Measurements from ENCODE around the gene IL16. TPM values are rescaled to one million over a fixed set of nuclear protein-coding genes. Genes with fewer than 3 reads are reported as not detected.
"Not testable (repeated sequence)": the region's sequence is repeated elsewhere in the genome, so short reads cannot be mapped to it uniquely, and the experiment has no call there.

IL16 gene
- total and polyA plus RNA-seq, 5 donors: 3.1 to 5.1 (median 4.7) TPM

DNA sequence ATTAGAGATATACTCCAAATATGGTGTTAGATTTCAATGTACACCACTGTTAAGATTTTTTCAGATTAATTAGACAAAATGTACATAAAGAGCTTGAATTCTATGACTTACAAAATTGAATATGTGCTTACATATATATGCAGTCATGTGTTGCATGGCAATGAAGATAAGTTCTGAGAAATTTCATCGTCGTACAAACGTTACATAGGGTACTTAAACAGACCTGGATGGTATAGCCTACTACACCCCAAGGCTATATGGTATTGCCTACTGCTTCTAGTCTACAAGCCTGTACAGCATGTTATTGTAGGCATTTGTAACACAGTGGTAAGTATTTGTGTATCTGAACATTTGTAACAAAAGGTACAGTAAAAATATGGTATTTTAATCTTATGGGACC lies 9.3 kb downstream of the IL16 start:
- Histone ChIP-seq H3K4me3 (ENCODE audit: low read length) (no peak overlapping the region), H3K27me3 (ENCODE audit: control insufficient read depth, insufficient read depth) (no peaks in the 10 kb centered on the region), H3K27ac (ENCODE audit: low read length) (no peak overlapping the region), H3K4me1 (ENCODE audit: control insufficient read depth, insufficient read depth, low read length) (peaks cover 1% of the 10 kb centered on the region), H3K9me3 (ENCODE audit: control insufficient read depth, low read length) (no peaks in the 10 kb centered on the region)
- 93% methylated on average over 3 of the region's 3 CpGs for WGBS
- ATAC-seq (no peak), DNase-seq (no peak)
- intact Hi-C loops (cut with DNase I): no loop called here

DNA sequence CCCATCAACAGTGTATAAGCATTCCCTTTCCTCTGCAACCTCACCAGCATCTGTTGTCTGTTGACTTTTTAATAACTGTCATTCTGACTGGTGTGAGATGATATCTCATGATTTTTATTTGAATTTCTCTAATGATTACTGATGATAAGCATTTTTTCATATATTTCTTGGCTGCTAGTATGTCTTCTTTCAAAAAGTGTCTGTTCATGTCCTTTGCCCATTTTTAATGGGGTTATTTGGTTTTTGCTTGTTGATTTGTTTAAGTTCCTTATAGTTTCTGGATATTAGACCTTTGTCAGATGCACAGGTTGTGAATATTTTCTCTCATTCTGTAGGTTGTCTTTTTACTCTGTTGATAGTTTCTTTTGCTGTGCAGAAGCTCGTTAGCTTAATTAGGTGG lies 11.3 kb downstream of the IL16 start:
- H3K4me3 ChIP-seq (ENCODE audit: low read length); DNase-seq; H3K9me3 ChIP-seq (ENCODE audit: control insufficient read depth, low read length); H3K4me1 ChIP-seq (ENCODE audit: control insufficient read depth, insufficient read depth, low read length); H3K27ac ChIP-seq (ENCODE audit: low read length); H3K27me3 ChIP-seq (ENCODE audit: control insufficient read depth, insufficient read depth); intact Hi-C loops (cut with DNase I); ATAC-seq: not testable (repeated sequence)
- 90% methylated on average over 1 of the region's 1 CpG for WGBS

DNA sequence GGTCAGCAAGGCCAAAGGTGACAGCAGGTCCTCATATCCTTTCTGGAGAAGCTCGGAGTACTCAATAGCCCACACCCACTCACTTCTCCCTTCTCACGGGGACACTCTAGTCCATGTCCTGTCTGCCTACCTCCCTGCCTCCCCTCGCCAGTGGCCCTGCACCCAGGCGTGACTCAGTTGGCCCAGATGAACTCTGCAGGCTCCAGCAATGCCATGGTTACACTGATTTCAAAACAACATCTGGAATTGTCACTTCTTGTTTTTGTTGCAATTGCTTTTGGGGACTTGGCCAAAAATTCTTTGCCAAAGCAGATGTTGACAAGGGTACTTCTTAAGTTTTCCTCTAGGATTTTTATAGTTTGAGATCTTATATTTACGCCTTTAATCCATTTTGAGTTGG lies 13.0 kb downstream of the IL16 start:
- peak in 2 of 3 donors; percentile 26 to 67 for DNase-seq
- peak; percentile 55 to 73 for ATAC-seq
- peaks cover 2% of the 10 kb centered on the region for H3K4me1 ChIP-seq (ENCODE audit: control insufficient read depth, insufficient read depth, low read length)
- H3K9me3 ChIP-seq (ENCODE audit: control insufficient read depth, low read length): no peaks in the 10 kb centered on the region
- WGBS: 63% methylated on average over 5 of the region's 5 CpGs
- H3K27ac ChIP-seq (ENCODE audit: low read length): no peak overlapping the region
- H3K27me3 ChIP-seq (ENCODE audit: control insufficient read depth, insufficient read depth): no peaks in the 10 kb centered on the region
- H3K4me3 ChIP-seq (ENCODE audit: low read length): no peak overlapping the region
- intact Hi-C loops (cut with DNase I): no loop called here

DNA sequence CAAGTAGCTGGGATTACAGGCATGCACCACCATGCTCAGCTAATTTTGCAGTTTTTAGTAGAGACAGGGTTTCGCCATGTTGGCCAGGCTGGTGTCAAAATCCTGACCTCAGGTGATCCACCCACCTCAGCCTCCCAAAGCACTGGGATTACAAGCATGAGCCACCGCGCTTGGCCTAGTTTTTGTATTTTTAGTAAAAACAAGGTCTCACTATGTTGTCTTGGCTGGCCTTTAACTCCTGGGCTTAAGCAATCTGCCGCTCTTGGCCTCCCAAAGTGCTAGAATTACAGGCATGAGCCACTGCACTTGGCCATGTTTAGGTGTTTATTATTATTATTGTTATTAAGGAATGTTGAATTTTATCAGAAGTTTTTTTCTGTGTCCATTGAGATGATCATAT lies 14.7 kb downstream of the IL16 start:
- peaks cover 2% of the 10 kb centered on the region for H3K4me1 ChIP-seq (ENCODE audit: control insufficient read depth, insufficient read depth, low read length)
- H3K9me3 ChIP-seq (ENCODE audit: control insufficient read depth, low read length): no peaks in the 10 kb centered on the region
- intact Hi-C loops (cut with DNase I): no loop called here
- H3K4me3 ChIP-seq (ENCODE audit: low read length): no peak overlapping the region
- DNase-seq (peak in 2 of 3 donors; percentile 29 to 56), ATAC-seq (peak in 1 of 2 donors; percentile 40)
- no peaks in the 10 kb centered on the region for H3K27me3 ChIP-seq (ENCODE audit: control insufficient read depth, insufficient read depth)
- no peak overlapping the region for H3K27ac ChIP-seq (ENCODE audit: low read length)
- 69% methylated on average over 4 of the region's 4 CpGs for WGBS

DNA sequence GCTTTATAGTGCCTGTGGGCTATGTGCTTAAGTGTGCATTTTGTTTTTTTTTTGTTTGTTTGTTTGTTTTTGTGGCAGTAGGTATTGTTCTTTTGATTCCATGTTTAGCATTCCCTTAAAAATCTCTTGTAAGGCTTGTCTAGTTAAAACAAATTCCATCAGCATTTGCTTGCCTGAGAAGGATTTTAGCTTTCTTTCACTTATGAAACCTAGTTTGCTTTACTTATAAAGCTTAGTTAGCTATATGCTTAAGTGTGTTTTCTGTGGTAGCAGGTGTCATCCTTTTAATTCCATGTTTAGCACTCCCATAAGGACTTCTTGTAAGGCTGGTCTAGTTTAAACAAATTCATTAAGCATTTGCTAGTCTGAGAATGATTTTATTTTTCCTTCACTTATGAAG lies 17.3 kb downstream of the IL16 start:
- Histone ChIP-seq H3K9me3 (ENCODE audit: control insufficient read depth, low read length) (no peaks in the 10 kb centered on the region), H3K27me3 (ENCODE audit: control insufficient read depth, insufficient read depth) (no peaks in the 10 kb centered on the region), H3K27ac (ENCODE audit: low read length) (no peak overlapping the region), H3K4me3 (ENCODE audit: low read length) (no peak overlapping the region), H3K4me1 (ENCODE audit: control insufficient read depth, insufficient read depth, low read length) (peaks cover 2% of the 10 kb centered on the region)
- ATAC-seq (no peak), DNase-seq (no peak)
- intact Hi-C loops (cut with DNase I): no loop called here

DNA sequence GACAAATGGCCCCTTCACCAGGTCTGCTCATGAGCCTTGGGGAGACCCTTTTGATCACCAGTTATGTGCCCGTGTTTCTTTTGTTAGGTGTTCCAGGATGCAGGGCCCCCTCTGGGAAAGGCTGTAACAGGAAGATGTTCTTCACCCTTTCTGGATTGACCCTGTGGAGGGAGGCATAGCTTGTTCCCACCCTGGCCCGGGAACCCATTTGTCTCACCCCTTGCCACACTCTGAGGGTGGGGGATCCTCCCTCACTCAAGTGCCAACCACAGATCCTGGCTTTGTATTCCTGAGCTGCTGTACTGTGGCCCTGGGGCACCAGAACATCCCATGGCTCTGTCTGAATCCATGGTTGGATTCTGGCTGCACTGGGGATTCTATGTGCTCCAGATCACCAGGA lies 18.9 kb downstream of the IL16 start:
- no peaks in the 10 kb centered on the region for H3K9me3 ChIP-seq (ENCODE audit: control insufficient read depth, low read length)
- peaks cover 3% of the 10 kb centered on the region for H3K4me1 ChIP-seq (ENCODE audit: control insufficient read depth, insufficient read depth, low read length)
- no peak for DNase-seq
- intact Hi-C loops (cut with DNase I): no loop called here
- no peaks in the 10 kb centered on the region for H3K27me3 ChIP-seq (ENCODE audit: control insufficient read depth, insufficient read depth)
- H3K27ac ChIP-seq (ENCODE audit: low read length): no peak overlapping the region
- no peak for ATAC-seq
- WGBS: 85% methylated on average over 2 of the region's 2 CpGs
- H3K4me3 ChIP-seq (ENCODE audit: low read length): no peak overlapping the region

DNA sequence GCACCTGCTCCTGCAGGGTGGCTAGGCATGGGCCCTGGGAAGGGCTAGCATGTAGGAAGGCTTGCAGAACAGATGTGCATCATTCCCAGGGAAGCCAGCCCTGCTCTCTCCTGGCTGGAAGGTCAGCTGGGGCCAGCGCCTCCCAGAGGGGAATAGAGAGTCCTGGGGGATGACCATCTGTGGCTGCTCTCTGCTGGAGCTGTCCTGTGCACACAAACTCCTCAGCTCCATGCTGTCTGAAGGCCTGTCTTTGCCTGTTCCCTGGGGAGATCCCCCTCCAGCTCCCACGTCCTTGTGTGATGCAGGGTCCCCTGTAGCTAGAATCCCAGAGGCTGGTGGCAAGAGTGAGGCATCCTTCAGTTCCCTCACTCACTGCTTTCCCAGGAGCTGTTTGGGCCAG lies 19.3 kb downstream of the IL16 start:
- ATAC-seq (no peak), DNase-seq (no peak)
- H3K9me3 ChIP-seq (ENCODE audit: control insufficient read depth, low read length): no peaks in the 10 kb centered on the region
- WGBS: 59% methylated on average over 2 of the region's 2 CpGs
- intact Hi-C loops (cut with DNase I): no loop called here
- H3K4me3 ChIP-seq (ENCODE audit: low read length): no peak overlapping the region
- peaks cover 2% of the 10 kb centered on the region for H3K4me1 ChIP-seq (ENCODE audit: control insufficient read depth, insufficient read depth, low read length)
- no peak overlapping the region for H3K27ac ChIP-seq (ENCODE audit: low read length)
- H3K27me3 ChIP-seq (ENCODE audit: control insufficient read depth, insufficient read depth): no peaks in the 10 kb centered on the region

DNA sequence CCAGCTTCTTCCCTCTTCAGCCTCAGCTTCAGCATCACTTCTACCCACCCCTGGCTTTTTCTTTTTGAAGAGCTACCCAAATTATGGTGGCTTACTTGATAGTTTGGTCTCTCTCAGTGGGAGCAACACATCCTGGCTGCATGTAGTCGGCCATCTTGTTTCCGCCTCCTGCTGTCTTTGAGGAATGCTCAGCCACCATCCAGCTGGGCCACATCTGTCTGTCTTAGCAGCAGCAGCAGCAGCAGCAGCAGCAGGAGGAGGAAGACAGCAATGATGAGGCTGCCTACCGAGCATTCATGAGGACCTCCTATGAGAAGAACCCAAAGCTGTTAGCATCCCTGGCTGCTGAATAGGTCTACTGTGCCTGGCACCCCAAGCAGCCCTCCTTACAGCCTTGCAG lies 19.7 kb downstream of the IL16 start:
- WGBS: 67% methylated on average over 3 of the region's 3 CpGs
- ATAC-seq (no peak), DNase-seq (no peak)
- Histone ChIP-seq H3K4me3 (ENCODE audit: low read length) (no peak overlapping the region), H3K27ac (ENCODE audit: low read length) (no peak overlapping the region), H3K4me1 (ENCODE audit: control insufficient read depth, insufficient read depth, low read length) (peaks cover 2% of the 10 kb centered on the region), H3K27me3 (ENCODE audit: control insufficient read depth, insufficient read depth) (no peaks in the 10 kb centered on the region), H3K9me3 (ENCODE audit: control insufficient read depth, low read length) (no peaks in the 10 kb centered on the region)
- intact Hi-C loops (cut with DNase I): no loop called here

DNA sequence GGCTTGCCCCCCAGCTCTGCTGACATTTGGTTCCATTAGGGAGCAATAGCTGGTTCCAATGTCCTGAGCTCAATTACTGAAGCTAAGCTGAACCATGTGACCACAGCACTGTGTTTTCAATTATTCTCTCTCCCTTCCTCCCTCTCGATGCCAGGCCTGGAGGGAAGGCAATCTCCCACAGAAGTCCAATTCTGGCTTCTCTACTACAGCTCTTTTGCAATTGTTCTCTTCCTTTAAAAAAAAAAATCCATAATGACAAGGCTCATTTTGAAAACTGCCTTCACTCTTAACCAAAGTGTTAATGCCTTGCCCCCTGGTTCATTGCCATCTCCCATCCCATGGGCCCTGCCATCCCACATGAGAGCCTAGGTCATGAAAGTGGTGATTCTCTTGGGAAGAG lies 24.8 kb downstream of the IL16 start:
- intact Hi-C loops (cut with DNase I): no loop called here
- no peaks in the 10 kb centered on the region for H3K9me3 ChIP-seq (ENCODE audit: control insufficient read depth, low read length)
- peaks cover 14% of the 10 kb centered on the region for H3K4me1 ChIP-seq (ENCODE audit: control insufficient read depth, insufficient read depth, low read length)
- H3K27me3 ChIP-seq (ENCODE audit: control insufficient read depth, insufficient read depth): no peaks in the 10 kb centered on the region
- H3K4me3 ChIP-seq (ENCODE audit: low read length): no peak overlapping the region
- peak overlapping the region; percentile 84 for H3K27ac ChIP-seq (ENCODE audit: low read length)
- 21% methylated on average over 1 of the region's 1 CpG for WGBS
- peak; percentile 57 to 77 for ATAC-seq
- DNase-seq: peak; percentile 32 to 71 (median 63)

DNA sequence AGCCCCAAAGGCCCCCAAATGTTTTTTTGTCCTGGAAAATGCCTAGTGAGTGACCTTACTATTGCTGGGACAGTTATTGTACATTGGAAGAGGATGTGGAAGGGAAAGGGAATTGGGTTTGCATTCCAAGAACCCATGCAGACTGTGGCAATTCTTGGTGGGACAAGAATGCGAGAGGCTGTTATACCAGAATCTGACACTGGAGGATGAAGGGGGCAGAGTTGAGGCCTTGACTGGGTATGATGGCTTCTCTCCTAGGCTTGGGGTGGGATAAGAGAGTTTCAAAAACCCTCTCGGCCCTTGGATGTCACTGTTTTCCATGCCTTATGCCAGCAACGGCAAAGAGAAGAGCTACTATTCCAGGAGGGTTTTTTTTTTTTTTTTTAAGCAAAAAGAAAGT lies 25.3 kb downstream of the IL16 start:
- DNase-seq (no peak), ATAC-seq (no peak)
- Histone ChIP-seq H3K27me3 (ENCODE audit: control insufficient read depth, insufficient read depth) (no peaks in the 10 kb centered on the region), H3K27ac (ENCODE audit: low read length) (peak overlapping the region; percentile 1), H3K4me1 (ENCODE audit: control insufficient read depth, insufficient read depth, low read length) (peaks cover 14% of the 10 kb centered on the region), H3K9me3 (ENCODE audit: control insufficient read depth, low read length) (no peaks in the 10 kb centered on the region), H3K4me3 (ENCODE audit: low read length) (no peak overlapping the region)
- 74% methylated on average over 3 of the region's 3 CpGs for WGBS
- intact Hi-C loops (cut with DNase I): no loop called here

DNA sequence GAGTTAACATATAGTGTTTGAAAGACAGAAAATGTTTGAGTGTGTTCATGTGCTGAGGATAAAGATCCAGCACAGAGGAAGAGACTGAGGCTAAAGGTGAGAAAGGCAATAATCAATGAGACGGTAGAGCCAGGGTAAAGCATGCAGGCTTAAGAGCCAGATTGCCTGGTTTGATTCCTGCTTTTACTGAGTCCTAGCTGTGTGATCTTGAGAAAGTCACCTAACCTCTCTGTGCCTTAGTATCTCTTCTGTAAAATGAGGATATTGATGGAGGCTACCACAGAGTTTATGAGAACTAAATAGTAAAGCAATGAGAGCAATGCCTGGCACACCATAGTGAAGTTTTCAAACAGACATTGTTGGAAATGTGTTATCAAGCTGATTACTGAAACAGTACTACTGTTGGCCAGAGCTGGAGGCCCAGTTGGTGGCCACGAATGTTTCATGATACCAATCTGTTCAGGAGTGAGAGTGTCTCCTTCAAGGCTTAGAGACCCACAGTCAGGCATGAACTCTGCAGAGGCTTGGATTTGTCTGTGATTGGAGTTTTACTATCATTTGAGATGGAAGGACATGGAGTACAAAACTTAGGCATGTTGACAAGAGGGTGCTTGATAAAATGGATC lies 26.8 kb downstream of the IL16 start:
- Histone ChIP-seq H3K4me3 (ENCODE audit: low read length) (no peak overlapping the region), H3K27me3 (ENCODE audit: control insufficient read depth, insufficient read depth) (no peaks in the 10 kb centered on the region), H3K4me1 (ENCODE audit: control insufficient read depth, insufficient read depth, low read length) (peaks cover 14% of the 10 kb centered on the region), H3K27ac (ENCODE audit: low read length) (no peak overlapping the region), H3K9me3 (ENCODE audit: control insufficient read depth, low read length) (no peaks in the 10 kb centered on the region)
- 63% methylated on average over 2 of the region's 2 CpGs for WGBS
- DNase-seq (no peak), ATAC-seq (no peak)
- intact Hi-C loops (cut with DNase I): no loop called here

DNA sequence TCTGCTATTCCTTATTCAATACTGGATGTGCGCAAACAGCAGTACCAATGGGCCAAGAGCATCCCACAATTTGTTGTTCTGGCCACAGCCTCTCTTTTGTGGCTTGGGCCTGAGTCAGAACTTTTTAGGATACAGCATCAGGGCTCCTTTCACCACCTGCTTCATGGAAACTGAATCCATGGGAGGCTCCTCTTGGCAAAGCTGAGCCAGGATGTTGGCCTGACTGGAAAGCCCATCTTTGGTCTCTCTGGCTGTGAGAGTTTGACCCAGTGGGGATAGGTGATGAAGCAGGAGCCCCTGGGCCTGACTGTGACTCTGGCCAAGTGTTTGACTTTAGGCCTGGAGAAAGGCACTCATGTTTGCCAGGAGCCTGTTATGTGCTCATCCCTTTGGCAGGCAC lies 27.6 kb downstream of the IL16 start:
- 92% methylated on average over 1 of the region's 1 CpG for WGBS
- intact Hi-C loops (cut with DNase I): no loop called here
- H3K27ac ChIP-seq (ENCODE audit: low read length): peak overlapping the region; percentile 31
- H3K4me1 ChIP-seq (ENCODE audit: control insufficient read depth, insufficient read depth, low read length): peaks cover 14% of the 10 kb centered on the region
- no peak overlapping the region for H3K4me3 ChIP-seq (ENCODE audit: low read length)
- no peaks in the 10 kb centered on the region for H3K9me3 ChIP-seq (ENCODE audit: control insufficient read depth, low read length)
- DNase-seq (peak in 1 of 3 donors; percentile 29), ATAC-seq (no peak)
- no peaks in the 10 kb centered on the region for H3K27me3 ChIP-seq (ENCODE audit: control insufficient read depth, insufficient read depth)
